ENCODE measurements around the gene POU3F3.

DNA sequence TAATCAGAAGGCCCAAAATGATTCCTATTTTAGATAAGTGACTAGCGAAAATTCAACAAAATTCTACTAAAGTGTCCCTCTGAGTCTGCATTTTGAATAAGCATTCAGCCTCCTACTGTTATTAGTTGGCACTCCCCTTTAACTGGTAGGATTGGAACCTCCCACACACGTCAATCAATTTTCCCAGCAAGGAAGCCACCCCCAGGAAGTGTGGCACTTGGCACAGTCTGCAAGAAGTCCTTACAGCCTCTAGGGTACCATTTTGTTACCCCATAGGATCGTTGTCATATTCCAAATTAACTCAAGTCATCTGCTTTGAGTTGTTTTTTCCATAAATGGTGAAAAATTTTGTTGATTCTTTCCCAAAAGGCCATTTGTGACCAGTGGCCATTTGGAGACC lies 33.8 kb upstream of the POU3F3 start:
- TF ChIP-seq, protein P1, sequence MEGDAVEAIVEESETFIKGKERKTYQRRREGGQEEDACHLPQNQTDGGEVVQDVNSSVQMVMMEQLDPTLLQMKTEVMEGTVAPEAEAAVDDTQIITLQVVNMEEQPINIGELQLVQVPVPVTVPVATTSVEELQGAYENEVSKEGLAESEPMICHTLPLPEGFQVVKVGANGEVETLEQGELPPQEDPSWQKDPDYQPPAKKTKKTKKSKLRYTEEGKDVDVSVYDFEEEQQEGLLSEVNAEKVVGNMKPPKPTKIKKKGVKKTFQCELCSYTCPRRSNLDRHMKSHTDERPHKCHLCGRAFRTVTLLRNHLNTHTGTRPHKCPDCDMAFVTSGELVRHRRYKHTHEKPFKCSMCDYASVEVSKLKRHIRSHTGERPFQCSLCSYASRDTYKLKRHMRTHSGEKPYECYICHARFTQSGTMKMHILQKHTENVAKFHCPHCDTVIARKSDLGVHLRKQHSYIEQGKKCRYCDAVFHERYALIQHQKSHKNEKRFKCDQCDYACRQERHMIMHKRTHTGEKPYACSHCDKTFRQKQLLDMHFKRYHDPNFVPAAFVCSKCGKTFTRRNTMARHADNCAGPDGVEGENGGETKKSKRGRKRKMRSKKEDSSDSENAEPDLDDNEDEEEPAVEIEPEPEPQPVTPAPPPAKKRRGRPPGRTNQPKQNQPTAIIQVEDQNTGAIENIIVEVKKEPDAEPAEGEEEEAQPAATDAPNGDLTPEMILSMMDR (IDR thresholded peaks at IDR 0.05 in 8 of 11, conservative IDR thresholded peaks at IDR 0.05 in 3 of 11) = no peak
- no peak for TF ChIP-seq POLR2A (IDR thresholded peaks at IDR 0.05)

Data from spleen (tissue), 7 donors.